Fibroblast of peridontal ligament (primary cell): ENCODE results near the gene DENND1A.
A peak's percentile ranks its signal among the peaks of the same experiment; 100 is the strongest.
"Not testable (repeated sequence)": the region's sequence is repeated elsewhere in the genome, so short reads cannot be mapped to it uniquely, and the experiment has no call there.

Source experiments
- DNase-seq: peaks from one replicate; pipeline ENCODE4 v3.0.0-alpha.2; 2010; ENCODE audit errors: extremely low read depth

DENND1A gene

GRCh38 chr9:123948286-123948685 is 18.4 kb upstream of the DENND1A start:
- DNase-seq = no peak

- no peak for DNase-seq
Measured at GRCh38 chr9:123947326-123947725, 17.4 kb upstream of the DENND1A start.

- DNase-seq = no peak
Measured at GRCh38 chr9:123946101-123946821, 16.3 kb upstream of the DENND1A start.

DNA sequence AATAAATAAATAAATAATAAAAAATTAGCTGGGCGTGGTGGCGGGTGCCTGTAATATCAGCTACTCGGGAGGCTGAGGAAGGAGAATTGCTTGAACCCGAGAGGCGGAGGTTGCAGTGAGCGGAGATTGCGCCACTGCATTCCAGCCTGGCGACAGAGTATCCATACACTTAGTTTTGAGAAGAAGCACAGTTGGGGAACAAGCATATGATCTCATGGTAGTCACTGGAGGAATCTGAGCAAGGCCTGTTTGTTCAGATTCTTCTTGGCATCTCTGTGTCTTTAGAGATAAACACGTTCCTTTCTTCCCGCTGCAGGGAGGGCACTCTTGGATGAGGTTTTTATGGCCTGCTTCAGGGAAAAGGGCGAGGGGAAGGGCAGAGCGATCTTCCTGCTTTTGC is 15.6 kb upstream of the DENND1A start:
- DNase-seq = no peak

DNA sequence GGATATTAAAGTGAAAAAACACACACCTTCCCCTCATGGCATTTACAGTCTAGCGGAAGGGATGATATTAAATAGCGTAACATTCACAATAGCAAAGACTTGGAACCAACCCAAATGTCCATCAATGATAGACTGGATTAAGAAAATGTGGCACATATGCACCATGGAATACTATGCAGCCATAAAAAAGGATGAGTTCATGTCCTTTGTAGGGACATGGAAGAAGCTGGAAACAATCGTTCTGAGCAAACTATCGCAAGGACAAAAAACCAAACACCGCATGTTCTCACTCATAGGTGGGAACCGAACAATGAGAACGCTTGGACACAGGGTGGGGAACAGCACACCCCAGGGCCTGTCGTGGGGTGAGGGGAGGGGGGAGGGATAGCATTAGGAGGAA is 14.5 kb upstream of the DENND1A start:
- DNase-seq = not testable (repeated sequence)

DNA sequence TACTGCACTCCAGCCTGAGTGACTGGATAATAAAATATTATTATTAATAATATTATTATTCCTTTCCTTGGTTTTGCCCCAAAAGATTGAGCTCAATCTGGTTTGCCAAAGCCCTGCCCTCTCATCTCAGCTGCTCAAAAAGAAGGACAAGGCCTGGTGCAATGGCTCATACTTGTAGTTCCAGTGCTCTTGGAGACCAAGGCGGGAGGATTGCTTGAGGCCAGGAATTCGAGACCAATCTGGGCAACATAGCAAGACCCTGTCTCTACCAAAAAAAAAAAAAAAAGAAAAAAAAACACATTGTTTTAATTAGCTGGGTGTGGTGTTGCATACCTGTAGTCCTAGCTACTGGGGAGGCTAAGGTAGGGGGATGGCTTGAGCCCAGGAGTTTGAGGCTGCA is 13.7 kb upstream of the DENND1A start:
- DNase-seq = no peak

GRCh38 chr9:123942542-123942941 is 12.6 kb upstream of the DENND1A start:
- no peak for DNase-seq

DNA sequence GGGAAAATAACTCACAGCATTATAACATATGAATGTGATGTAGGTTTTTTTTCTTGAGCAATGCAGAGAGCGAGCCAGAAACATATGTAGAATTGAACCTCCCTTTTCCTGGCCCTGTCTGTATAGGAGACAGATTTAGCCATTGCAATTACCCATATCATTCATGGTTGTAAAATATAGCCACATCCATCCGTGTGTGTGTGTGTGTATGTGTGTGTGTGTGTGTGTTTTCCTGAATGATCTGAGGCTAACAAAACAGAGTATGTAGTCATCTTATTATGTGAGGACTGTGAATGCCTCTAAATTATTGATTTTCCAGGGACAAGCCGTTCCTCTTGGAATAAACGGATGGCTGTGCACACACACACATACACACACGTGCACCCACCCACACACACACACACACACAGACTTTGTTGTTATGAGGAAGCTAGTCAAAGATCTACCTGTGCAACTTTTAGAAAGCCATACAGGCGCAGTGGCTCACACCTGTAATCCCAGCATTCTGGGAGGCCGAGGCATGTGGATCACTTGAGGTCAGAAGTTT is 11.7 kb upstream of the DENND1A start:
- no peak for DNase-seq

DNA sequence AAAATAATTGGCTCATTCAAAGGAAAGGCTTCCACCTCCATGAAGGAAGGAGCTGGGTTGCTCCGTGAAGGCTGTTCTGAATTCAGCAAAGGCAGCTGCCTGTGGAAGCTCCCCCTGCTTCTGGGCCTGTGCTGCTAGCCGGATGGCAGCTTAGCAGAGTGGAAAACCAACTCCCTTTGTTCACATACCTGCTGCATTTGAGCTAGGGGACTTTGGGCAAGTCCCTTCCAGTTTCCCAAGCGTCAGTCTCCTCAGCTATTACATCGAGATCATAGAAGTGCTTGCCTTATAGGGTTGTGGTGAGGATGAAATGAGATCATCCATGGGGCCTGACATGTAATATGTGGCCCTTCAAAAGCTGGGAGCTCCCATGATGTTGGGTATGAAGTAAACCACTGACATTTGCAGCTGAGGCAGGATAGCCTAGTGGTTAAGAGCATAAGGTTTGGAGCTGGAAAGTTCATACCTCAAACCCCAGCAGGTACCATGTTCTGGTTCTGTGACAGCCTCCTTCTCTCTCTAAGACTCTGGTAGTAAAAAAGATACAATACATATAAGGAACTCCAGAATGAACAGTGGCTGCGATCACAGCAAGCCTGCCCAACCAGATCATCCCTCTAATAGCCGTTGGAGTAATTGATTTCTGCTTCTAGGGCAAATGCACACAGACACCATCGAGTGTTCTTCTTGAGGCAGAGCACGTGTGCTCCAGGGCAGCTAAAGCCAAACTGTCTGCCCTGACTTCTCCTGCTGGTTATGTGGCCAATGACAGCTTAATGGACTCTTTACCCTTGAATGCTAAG is 11.0 kb upstream of the DENND1A start:
- DNase-seq = no peak

DNA sequence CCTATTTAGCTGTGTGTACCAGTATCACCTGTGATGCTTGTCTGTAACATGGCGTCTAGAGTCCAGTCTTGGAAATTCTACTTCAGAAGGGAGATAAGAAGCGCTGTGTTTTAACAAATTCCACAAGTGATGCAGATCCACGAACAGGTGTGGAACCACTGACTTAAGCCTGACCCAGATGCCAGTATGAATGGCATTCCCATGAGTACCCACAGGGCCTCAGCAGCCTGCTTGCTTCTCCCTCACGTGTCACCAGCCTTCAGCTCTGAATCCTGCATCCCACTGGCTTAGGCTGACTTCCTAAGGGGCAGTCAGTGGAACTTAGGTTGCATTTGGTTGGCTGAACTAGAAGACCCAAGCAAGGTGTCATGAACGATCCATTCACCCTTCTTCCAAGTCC is 8.5 kb upstream of the DENND1A start:
- no peak for DNase-seq

GRCh38 chr9:123936575-123936974 is 6.6 kb upstream of the DENND1A start:
- DNase-seq = not testable (repeated sequence)

- peak; percentile 37 for DNase-seq
Measured at GRCh38 chr9:123933440-123934212, 3.7 kb upstream of the DENND1A start.

- DNase-seq = no peak
Measured at GRCh38 chr9:123929177-123929869, 603 bp downstream of the DENND1A start.

DNA sequence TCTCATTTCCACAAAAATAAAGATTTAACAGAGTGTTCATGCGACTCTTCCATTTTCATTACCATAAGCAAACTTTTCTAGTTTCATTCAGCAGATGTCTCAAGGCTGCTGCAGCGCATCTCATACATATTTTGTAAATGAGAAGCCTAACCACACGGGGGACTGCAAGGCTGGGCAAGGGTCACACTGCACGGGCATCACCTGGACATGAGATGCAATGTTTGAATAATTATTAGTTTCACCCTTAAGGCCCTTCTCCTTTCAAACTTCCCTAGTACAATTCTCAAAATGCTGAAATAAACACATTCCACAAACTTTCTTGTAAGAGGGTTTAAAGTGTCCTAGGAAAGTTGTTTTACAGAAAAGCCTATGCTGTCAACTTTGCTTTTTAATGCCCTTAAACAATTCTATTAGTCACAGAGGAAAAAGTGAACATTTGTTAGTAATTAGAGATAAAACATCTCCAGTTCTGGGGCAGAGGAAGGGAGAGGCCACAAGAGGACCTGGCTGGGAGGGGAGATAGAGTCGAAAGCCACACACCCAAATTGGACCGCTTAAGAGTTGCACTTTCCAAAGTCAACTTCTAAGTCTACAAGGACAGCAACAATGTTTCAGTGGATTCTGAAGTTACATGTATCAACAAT is 1.3 kb downstream of the DENND1A start:
- DNase-seq = peak; percentile 41

DNA sequence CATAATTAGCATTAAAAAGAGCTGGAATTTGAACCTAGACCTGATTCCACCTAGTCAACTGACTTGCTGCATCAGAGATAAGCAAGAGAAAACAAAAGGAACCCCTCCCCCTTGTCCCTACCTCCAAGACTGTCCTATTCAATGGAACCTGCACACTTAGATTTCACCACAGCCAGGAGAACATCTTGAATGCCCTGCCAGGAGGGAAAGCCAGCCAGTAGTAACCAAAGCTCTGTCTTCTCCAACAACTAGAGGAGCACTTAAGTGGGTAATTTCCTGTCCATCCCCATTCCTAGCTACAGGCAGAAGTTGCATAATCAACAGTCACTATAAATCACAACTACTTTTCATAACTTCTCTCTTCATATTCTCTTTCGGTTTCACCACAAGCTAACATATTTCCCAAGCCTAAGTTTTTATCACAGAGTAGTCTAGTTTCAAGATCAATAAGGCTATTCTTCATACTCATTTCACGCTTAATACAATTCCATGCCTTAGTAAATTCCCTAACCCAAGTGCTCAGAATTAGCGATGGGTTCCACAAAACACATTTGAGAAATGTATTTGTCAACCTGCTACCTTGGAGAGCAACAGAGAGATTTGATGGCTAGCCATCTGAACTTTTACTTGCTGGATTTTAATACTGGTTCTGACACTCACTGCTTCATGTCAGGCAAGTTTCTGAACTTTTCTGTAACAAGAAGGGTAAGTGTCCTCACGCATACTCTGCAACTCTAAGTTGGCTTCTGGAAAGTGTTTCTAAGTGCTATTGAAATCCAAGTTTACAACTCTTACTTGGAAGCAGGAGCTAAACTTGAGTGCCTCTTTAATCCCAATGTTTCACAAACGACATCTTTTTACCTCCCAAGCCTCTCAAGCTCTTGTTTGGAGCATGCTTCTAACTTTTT is 2.0 kb downstream of the DENND1A start:
- DNase-seq = peak; percentile 41

DNA sequence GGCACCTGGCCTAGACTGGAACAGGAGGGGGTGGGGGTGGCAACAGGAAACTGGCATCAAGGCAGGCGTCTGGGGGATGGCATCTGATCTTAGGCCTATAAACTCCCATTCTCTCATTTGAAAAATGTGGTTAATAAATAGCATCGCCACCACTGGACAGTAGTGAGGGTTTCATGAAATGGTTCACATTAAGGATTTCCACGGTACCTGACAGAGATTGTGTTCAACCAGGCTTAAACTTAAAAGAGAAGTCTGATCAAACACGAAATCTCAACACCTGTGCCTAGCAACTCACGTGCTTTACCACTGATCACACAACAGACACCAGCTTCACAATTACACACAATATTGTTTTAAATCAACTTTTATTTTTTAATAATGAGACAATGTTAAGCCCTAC is 3.0 kb downstream of the DENND1A start:
- no peak for DNase-seq

DNA sequence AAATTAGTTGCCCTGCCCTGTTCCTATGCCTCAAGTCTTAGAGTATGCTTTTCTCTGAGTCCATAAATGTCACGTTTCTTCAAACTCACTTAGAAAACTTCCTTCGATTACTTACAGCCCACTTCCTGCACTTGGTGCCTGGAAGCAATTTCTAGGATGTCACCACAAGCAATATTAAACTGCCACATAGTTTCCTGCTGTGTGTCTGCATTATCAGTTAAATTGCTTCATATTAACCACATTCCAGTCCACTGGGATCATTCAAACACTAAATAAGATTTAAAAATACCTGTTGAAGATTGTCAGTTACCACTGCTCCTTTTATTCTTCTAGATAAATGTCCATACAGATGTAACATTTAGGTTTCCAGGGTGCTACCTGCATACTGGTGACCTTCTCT is 4.1 kb downstream of the DENND1A start:
- no peak for DNase-seq

- DNase-seq = no peak
Measured at GRCh38 chr9:123925161-123925560, 4.8 kb downstream of the DENND1A start.

DNA sequence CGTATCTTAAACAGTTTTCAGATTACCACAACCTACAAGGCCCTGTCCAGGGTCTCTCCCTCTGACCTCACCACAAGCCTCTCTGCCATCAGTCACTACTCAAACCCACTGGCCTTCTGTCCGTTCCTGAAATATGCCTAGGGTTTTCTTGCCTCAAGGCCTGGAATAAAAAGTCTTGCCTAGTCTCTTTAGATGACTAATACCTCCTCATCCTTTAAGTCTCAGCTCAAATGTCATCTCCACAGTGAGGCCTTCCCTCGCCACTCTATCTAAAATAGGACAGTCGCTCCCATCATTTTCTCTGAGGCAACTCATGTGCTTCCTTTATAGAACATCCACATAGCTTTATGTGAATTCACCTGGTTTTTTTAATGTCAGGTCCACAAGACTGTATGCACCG is 5.2 kb downstream of the DENND1A start:
- no peak for DNase-seq

GRCh38 chr9:123923884-123924283 is 6.0 kb downstream of the DENND1A start:
- no peak for DNase-seq
